Activated T-cell treated with anti-CD3 and anti-CD28 coated beads, Interleukin-2, amount 50 U/mL, for 4 hours (primary cell): Measurements from ENCODE around the gene F7. TPM values are rescaled to one million over a fixed set of nuclear protein-coding genes. Genes with fewer than 3 reads are reported as not detected.
"Not testable (repeated sequence)": the region's sequence is repeated elsewhere in the genome, so short reads cannot be mapped to it uniquely, and the experiment has no call there.

Experiments used
- ATAC-seq, 2 donors: fragments of 200-7000 bp; cut with Tn5 transposase; one replicate each; pipeline ENCODE4 v1.10.0; 2021
- DNase-seq: peaks from one replicate; pipeline ENCODE4 v3.0.0-alpha.2; 2020
- H3K27me3 Mint-ChIP-seq: one replicate; pipeline ENCODE4 v1.8.0; 2021; ENCODE audit warnings: low read depth, mixed read lengths
- H3K36me3 Mint-ChIP-seq: one replicate; pipeline ENCODE4 v1.8.0; 2022; ENCODE audit warnings: mixed read lengths; ENCODE audit not compliant: insufficient read depth
- H3K4me1 Mint-ChIP-seq: one replicate; pipeline ENCODE4 v1.8.0; 2021; ENCODE audit warnings: low read depth, mixed read lengths
- H3K4me3 Mint-ChIP-seq: one replicate; pipeline ENCODE4 v1.8.0; 2021; ENCODE audit warnings: mild to moderate bottlenecking, moderate library complexity, mixed read lengths
- H3K9me3 Mint-ChIP-seq: one replicate; pipeline ENCODE4 v1.8.0; 2021; ENCODE audit warnings: mixed read lengths
- total RNA-seq, 3 donors: library from RNA; stranded (reverse); gene quantifications; one replicate each; pipeline ENCODE4 v1.2.1, GENCODE V29; 2021

The F7 gene
- total RNA-seq, 3 donors from 2014 or later, result 0.14 to 0.42 (median 0.38) TPM

DNA sequence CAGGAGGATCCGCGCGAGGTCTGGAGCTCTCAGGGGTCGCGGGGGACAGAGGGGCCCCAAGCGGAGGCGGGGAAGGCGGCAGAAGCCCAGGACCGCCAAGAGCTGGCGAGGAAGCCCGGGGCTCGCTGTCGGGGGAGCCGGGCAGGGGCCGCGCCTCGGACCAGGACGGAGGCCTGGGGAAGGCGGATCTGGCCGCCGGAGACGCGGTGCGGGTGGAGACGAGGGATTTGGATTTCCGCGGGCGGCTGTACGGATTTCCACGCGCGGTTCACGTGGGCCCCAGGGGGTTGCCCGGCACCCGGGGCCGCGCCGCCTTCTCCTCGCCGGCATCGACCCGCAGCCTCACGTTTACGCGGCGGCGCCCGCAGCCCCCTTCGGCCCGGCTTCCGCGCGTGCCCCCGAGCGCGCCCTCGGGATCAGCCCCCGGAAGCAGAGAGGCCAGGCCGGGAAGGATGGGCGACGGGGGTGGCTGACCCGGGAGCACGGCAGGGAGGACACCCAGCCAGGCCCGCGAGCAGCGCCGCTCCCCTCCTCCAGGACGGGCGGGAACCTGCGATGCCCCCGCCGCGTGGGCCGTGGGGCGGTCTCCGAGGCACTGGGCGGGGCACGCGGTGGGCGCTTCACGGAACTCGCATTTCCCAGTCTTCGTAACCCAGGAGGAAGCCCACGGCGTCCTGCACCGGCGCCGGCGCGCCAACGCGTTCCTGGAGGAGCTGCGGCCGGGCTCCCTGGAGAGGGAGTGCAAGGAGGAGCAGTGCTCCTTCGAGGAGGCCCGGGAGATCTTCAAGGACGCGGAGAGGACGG is 4.7 kb downstream of the F7 start:
- Mint-ChIP-seq H3K9me3 (no peaks in the 10 kb centered on the region), H3K36me3 (no peaks in the 10 kb centered on the region), H3K27me3 (peaks cover 7% of the 10 kb centered on the region), H3K4me3 (peak overlapping the region; percentile 45), H3K4me1 (no peaks in the 10 kb centered on the region)
- peak; percentile 59 to 67 for ATAC-seq
- DNase-seq, result peak; percentile 50

DNA sequence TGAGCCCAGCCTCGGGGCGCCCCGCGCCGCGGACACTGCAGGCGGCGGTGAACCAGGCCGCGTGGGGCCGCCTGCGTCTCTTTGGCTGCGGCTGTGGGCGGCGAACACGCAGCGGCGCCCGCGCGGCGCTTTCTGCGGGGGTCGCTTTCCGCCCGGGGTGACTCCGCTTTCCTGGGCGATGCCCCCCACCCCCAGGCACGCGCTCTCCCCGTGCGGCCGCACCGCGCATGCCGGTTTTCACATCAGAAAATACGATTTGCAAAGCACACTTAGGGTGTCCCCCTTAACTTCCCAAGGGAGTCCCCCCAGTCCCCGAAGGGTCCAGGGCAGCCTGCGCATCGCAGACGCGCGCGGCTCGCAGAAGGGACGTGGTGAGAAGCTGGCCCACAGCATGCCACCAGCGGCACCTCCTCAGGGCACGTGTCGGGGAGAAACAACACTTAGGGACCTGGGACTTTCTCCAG is 5.3 kb downstream of the F7 start:
- peak; percentile 34 to 49 for ATAC-seq
- Mint-ChIP-seq H3K36me3 (no peaks in the 10 kb centered on the region), H3K9me3 (no peaks in the 10 kb centered on the region), H3K4me1 (no peaks in the 10 kb centered on the region), H3K4me3 (peak overlapping the region; percentile 45), H3K27me3 (peaks cover 7% of the 10 kb centered on the region)
- DNase-seq, result peak; percentile 14

DNA sequence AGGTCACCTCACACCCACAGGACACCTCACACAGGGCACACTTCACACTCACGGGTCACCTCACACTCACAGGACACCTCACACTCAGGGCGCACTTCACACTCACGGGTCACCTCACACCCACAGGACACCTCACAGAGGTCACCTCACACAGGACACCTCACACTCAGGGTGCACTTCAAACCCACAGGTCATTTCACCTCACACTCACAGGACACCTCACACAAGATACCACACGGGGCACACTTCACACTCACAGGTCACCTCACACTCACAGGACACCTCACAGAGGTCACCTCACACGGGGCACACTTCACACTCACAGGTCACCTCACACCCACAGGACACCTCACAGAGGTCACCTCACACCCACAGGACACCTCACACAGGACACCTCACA is 6.2 kb downstream of the F7 start:
- H3K4me3 Mint-ChIP-seq, DNase-seq, H3K27me3 Mint-ChIP-seq, H3K4me1 Mint-ChIP-seq, H3K36me3 Mint-ChIP-seq, ATAC-seq, H3K9me3 Mint-ChIP-seq: not testable (repeated sequence)

DNA sequence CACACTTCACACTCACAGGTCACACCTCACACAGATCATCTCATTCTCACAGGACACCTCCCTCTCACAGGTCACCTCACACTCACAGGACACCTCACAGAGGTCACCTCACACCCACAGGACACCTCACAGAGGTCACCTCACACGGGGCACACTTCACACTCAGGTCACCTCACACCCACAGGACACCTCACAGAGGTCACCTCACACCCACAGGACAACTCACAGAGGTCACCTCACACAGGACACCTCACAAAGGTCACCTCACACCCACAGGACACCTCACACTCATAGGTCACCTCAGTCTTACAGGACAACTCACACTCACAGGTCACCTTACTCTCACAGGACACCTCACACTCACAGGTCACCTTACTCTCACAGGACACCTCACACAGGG is 6.9 kb downstream of the F7 start:
- DNase-seq, H3K36me3 Mint-ChIP-seq, H3K4me1 Mint-ChIP-seq, H3K27me3 Mint-ChIP-seq, ATAC-seq, H3K9me3 Mint-ChIP-seq, H3K4me3 Mint-ChIP-seq: not testable (repeated sequence)

DNA sequence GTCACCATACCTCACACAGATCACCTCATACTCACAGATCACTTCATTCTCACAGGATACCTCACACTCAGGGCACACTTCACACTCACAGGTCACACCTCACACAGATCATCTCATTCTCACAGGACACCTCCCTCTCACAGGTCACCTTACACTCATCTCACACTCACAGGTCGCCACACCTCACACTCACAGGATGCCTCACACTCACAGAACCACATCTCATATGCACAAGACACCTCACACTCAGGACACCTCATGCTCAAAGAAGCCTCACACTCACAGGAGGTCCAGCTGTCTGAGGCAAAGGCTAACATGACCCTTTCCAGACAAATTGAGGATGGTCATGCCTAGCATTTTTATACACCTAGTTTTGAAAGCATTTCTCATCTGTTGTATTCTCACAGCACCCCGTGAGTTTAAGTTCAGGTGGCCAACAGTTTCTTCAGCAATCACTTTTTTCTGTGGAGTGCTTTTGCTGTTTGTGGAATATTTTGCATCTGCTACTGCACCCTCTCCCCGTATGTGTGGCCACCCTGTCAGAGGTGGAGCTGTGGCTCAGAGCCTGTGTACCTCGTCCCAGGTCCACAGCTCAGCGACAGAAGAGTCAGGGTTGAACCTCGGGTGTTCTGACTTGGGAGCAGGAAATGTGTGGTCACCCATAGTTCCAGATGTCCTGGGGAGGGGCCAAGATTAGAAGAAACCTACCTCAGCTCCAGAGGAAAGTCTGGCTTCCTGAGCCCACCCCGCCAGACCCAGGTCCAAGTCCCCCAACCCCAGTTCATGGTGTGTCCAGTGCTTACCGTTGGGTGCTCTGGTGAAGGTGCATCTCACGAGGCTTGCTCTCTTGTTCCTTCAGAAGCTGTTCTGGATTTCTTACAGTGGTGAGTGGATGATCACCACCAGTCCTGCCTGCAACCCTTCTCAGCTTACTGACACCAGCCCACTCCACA is 7.6 kb downstream of the F7 start:
- DNase-seq, result peak; percentile 1
- Mint-ChIP-seq H3K36me3 (no peaks in the 10 kb centered on the region), H3K4me3 (no peak overlapping the region), H3K4me1 (no peaks in the 10 kb centered on the region), H3K9me3 (no peaks in the 10 kb centered on the region), H3K27me3 (peaks cover 7% of the 10 kb centered on the region)
- ATAC-seq, result no peak

DNA sequence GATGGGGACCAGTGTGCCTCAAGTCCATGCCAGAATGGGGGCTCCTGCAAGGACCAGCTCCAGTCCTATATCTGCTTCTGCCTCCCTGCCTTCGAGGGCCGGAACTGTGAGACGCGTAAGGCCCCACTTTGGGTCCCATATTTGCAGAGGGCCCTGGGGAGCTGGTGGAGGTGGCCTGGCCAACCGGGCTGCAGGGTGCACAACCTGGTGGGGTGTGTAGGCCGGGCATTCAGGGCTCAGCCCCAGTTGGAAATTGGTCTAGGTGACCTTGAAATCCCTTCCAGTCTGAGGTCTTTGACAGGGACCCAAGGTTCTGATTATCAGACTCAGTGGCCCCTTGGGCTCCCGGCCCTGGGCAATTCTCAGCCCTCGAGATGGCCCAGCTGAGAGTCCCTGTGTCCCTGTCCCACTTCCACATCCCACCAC is 8.3 kb downstream of the F7 start:
- no peaks in the 10 kb centered on the region for H3K4me1 Mint-ChIP-seq
- H3K9me3 Mint-ChIP-seq, result no peaks in the 10 kb centered on the region
- no peak overlapping the region for H3K4me3 Mint-ChIP-seq
- ATAC-seq (no peak), DNase-seq (no peak)
- peaks cover 7% of the 10 kb centered on the region for H3K27me3 Mint-ChIP-seq
- no peaks in the 10 kb centered on the region for H3K36me3 Mint-ChIP-seq

DNA sequence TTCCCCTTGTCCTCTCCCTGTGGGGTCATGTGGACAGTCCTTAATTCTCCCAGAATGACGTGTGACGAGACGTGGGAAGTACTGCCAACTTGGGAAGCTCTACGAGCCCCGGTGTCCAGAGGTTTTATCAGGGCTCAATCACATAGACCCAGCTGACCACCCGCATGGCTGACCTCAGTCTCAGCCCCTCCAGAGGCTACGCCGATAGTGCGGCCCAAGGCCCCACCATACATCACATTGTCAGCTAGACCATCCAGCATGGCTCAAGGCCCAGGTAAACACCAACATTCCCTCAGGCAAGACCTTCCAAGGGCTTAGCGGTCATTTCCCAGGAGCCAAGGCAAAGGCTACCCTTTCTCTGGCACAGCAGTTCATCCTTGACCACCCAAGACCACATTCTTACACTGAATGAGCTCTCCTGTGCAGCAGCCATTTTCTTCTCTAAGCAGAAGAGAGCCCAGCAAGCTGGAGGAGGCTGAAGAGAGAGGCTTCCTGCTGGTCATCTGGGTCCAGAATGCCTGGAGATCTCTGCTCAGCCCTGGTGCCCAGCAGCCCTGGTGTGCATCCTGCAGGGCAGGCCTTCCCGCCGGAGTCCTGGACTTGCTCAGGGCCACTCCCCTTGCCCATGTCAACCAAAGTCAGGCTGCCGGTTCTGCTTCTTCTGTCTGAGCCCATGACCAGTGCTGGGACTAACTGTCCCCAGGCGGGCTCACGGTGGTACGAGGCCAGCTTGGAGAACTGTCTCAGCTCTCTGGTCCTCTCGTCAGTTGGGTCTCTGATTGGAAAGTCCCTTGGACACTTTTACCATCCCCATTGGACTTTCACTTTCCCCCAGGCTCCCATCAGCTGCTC is 9.1 kb downstream of the F7 start:
- H3K4me1 Mint-ChIP-seq, result no peaks in the 10 kb centered on the region
- H3K27me3 Mint-ChIP-seq, result peaks cover 3% of the 10 kb centered on the region
- H3K4me3 Mint-ChIP-seq, result no peak overlapping the region
- ATAC-seq, result no peak
- H3K36me3 Mint-ChIP-seq, result no peaks in the 10 kb centered on the region
- DNase-seq, result no peak
- no peaks in the 10 kb centered on the region for H3K9me3 Mint-ChIP-seq

DNA sequence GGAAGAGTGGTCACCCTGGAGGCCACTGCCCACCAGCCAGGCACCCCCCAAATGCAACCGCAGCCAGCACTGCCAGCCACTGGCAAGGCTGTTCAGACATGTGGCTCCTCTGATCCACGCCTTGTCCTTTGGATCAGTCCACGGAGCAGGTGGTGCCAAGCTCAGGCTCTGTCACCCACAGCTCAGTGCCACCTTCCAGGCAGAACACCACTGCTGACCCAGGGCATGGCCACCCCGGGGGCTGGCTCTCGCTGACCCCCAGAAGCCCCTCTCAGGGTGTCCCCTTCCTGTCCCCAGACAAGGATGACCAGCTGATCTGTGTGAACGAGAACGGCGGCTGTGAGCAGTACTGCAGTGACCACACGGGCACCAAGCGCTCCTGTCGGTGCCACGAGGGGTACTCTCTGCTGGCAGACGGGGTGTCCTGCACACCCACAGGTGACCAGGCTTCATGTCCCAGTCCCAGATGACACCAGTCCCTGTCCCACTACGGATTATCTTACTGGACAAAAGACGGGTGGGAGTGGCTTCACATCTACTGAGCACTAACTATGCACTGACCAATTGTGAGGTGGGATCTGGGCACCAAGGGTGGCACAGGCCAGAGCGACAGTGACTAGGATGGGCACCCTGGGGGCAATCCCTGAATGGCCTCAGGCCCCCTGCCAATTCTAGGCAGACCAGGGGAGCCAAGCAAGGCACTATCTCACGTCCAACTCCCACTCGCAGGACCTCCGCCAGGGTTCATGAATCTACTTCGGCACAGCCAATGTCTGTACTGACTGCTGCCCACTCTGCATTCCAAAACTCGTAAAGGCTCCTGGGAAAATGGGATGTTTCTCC is 10.0 kb downstream of the F7 start:
- ATAC-seq (no peak), DNase-seq (no peak)
- H3K4me1 Mint-ChIP-seq, result no peaks in the 10 kb centered on the region
- no peaks in the 10 kb centered on the region for H3K9me3 Mint-ChIP-seq
- peaks cover 3% of the 10 kb centered on the region for H3K27me3 Mint-ChIP-seq
- no peak overlapping the region for H3K4me3 Mint-ChIP-seq
- H3K36me3 Mint-ChIP-seq, result no peaks in the 10 kb centered on the region

DNA sequence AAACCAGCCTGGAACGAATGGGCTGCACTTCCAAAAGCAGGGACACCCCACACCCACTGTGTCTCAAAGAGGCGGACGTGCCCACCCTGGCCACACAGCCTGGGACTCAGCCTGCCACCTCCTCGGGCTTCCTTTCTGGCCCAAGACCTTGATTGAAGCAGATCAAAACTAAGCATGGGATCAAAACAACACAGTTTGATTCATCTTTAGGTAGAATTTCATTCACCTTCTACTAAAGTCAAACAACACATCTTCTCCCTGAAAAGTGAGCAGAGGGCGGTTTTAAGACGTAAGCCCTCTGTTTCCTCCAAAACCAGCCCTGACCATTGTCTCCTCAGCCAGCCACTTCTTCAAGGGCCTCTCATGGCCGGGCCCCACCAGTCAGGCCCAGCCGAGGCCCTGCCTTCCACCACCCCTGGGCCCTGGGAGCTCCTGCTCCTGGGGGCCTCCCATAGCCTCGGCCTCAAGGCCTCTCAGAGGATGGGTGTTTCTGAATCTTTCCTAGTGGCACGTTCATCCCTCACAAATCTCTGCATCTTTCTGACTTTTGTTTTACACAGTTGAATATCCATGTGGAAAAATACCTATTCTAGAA is 10.7 kb downstream of the F7 start:
- H3K4me3 Mint-ChIP-seq, result no peak overlapping the region

DNA sequence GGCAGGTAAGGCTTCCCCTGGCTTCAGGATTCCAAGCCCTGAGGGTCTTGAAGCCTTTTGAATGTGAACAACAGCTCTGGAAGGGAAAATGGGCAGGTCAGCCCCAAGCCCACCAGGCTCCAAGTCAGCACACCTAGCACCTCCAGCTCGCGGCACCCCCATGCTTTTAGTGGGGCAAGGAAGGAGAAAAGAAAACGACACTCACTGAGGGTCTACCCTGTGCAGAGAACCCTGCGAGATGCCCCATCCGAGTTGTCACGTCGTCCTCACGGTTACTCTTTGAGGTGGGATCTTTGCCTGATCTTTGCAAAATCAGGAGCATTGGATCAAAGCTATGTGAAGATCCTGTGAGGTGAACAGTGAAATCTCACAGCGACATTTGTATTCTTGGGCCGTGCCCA is 11.3 kb downstream of the F7 start:
- Mint-ChIP-seq H3K4me3 (no peak overlapping the region), H3K9me3 (no peaks in the 10 kb centered on the region), H3K36me3 (no peaks in the 10 kb centered on the region), H3K4me1 (no peaks in the 10 kb centered on the region), H3K27me3 (peaks cover 3% of the 10 kb centered on the region)
- ATAC-seq, result no peak
- DNase-seq, result no peak

More for the DNA sequence above, 10.7 kb downstream of the F7 start:
- Mint-ChIP-seq H3K9me3 (no peaks in the 10 kb centered on the region), H3K4me1 (no peaks in the 10 kb centered on the region), H3K36me3 (no peaks in the 10 kb centered on the region), H3K27me3 (peaks cover 3% of the 10 kb centered on the region)
- no peak for DNase-seq
- ATAC-seq, result no peak

DNA sequence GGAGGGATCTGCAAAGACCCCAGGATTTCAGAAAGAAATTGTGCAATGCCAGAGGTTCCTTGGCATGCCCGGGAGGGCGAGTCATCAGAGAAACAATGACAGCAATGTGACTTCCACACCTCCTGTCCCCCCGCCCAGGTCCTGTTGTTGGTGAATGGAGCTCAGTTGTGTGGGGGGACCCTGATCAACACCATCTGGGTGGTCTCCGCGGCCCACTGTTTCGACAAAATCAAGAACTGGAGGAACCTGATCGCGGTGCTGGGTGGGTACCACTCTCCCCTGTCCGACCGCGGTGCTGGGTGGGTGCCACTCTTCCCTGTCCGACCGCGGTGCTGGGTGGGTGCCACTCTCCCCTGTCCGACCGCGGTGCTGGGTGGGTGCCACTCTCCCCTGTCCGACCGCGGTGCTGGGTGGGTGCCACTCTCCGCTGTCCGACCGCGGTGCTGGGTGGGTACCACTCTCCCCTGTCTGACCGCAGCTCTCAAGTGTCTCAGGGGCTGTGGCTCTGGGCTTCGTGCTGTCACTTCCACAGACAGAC is 11.8 kb downstream of the F7 start:
- Mint-ChIP-seq H3K4me1 (no peaks in the 10 kb centered on the region), H3K36me3 (no peaks in the 10 kb centered on the region), H3K27me3 (peaks cover 3% of the 10 kb centered on the region), H3K4me3 (no peak overlapping the region), H3K9me3 (no peaks in the 10 kb centered on the region)
- DNase-seq (no peak), ATAC-seq (no peak)

DNA sequence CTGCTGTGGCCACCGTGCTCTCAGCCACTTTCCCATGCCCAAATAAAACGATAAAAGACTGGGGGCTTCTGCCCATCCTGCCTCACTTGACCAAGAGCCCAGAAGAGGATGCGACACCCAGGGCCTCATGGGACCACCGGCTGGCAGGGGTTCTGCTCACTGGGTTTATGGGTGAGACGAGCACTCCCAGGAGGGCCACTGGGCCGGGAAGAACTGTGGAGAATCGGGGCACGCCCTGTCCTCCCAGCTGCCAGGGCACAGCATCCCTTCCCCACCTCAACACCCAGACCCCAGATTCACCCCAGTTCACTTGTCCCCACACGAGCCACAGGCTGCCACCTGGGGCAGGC is 12.3 kb downstream of the F7 start:
- H3K4me1 Mint-ChIP-seq, result no peaks in the 10 kb centered on the region
- H3K9me3 Mint-ChIP-seq, result no peaks in the 10 kb centered on the region
- ATAC-seq (no peak), DNase-seq (no peak)
- H3K36me3 Mint-ChIP-seq, result no peaks in the 10 kb centered on the region
- peaks cover 3% of the 10 kb centered on the region for H3K27me3 Mint-ChIP-seq
- no peak overlapping the region for H3K4me3 Mint-ChIP-seq
